NCI-H2029 (cell line): ENCODE data around the gene FOXN1.
"Not testable (repeated sequence)": the region's sequence is repeated elsewhere in the genome, so short reads cannot be mapped to it uniquely, and the experiment has no call there.

ENCODE experiments used
- DNase-seq: peaks from one replicate; lab custom pipeline; 2025; lab: John Stamatoyannopoulos, UW

Gene FOXN1

DNA sequence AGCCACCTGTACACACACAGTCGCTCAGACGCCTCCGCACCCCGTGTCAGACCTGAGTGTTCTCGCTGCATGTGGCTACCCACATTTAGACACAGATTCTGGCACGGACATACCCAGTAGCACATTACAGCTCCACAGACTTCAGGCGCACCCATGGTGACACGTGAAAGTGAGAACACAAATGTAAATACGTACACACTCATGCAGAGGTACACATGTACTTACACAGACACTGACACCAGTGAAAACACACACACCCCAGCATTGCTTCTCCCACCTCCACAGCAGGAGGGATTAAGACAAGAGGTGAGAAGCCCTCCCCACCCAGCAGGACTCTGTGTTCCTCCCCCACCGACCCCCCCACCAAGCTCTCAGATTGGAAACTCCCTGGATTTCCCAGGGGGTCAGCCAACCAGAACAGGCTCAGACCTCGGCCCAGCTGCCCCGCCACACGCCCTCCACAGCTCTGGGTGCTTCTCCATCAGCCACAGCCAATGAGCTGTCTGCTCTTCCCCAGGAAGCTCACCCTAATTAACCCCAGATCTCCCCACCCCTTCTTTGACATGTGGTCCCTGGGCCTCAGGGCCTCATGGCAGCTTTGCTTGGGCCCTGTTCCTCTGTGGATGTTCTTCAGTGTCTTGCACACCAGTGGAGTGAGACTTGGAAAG, 5.3 kb upstream of the FOXN1 start:
- DNase-seq = no peak

- DNase-seq = no peak
Measured at GRCh38 chr17:28501421-28502284, 4.5 kb upstream of the FOXN1 start.

DNA sequence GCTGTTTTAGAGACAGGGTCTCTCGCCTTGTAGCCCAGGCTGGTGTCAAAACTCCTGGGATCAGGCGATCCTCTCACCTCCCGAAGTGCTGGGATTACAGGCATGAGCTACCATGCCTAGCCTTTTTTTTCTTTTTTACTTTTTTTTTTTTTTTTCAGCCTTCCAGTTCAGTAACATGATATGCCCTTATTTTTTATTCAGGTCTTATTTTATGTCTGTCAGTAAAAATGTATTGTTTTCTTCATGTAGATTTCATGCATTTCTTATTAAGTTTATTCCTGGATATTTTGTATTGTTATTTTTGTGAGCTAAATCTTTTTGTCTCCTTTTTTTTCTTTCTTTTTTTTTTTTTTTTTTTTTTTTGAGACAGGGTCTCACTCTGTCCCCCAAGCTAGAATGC, 2.7 kb upstream of the FOXN1 start:
- DNase-seq = no peak

DNA sequence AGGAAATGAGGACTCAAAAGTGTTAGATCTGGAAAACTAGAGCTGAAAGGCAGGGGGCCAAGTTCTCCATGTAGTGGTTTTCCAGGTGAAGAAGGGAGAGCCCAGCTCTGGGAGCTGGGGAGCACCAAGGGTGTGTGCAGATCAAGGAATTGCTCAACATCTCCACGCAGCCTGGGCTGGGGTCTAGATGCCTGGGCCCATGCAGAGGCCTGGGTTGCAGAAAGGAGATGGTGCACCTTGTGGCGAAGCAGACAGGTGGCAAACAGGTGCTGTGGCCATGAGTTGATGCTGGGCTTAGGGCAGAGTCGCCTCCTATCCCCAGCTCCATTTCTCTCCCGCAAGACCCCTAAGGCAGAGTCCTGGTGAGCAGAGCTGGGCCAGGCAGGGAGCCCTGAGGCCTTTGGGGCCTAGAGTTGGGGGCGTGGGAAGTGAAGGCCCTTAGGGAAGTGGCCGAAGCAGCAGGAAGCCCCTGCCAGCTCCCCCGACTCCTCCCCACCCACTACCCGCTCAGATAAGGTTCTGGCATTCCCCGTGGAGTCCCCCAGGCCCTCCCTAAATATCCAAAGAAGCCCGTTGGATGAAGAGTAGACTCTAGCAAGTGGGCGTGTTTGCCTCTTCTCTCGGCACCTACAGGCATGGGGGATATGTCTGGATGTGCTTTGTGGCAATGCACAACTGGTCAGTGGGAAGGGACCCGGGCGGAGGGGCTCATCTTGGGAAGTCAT, 777 bp downstream of the FOXN1 start:
- DNase-seq = no peak

GRCh38 chr17:28507567-28508203, 1.5 kb downstream of the FOXN1 start:
- no peak for DNase-seq

DNA sequence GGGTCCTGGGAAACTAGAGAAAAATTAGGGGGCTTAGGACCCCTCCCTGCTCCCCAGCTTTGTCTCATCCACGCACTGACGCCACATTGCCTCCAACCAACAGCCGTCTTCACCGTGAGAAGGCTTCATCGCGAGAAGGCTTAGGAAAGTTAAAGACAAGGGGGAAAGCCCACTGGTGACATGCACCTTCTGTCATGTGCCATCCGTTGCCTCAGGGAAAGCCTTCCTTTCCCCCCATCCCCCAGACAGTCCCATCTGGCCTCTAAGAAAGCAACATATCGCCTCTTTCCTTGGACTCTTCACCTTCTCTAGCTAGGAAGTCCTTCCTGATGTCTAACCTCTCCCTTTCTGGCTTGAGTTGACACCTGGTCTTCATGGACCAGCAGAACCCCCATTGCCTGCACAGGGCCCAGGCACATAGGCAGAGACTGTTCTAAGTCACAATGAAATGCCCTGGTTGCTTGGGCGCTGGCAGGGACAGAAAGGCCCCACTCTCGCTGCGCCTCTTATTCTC, 2.1 kb downstream of the FOXN1 start:
- DNase-seq = no peak

DNA sequence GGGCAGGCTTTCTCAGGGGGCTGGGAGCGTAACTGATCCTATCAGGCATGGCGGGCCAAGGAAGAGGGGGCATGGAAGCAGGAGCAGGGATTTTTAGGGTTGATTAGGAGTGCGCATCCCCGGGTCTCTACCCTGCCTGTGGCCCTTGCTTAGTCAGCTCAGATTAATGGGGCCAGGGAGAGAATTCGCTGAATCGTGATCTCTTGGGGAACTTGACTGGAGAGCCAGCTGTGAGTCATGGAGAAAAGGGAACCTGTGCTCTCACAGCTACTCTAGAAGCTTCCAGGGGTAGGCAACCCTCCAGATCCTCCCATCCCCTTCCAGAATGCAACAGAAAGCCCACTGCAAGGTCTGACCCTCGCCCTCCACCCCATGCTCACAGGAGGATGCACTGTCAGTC, 3.6 kb downstream of the FOXN1 start:
- DNase-seq = no peak

DNA sequence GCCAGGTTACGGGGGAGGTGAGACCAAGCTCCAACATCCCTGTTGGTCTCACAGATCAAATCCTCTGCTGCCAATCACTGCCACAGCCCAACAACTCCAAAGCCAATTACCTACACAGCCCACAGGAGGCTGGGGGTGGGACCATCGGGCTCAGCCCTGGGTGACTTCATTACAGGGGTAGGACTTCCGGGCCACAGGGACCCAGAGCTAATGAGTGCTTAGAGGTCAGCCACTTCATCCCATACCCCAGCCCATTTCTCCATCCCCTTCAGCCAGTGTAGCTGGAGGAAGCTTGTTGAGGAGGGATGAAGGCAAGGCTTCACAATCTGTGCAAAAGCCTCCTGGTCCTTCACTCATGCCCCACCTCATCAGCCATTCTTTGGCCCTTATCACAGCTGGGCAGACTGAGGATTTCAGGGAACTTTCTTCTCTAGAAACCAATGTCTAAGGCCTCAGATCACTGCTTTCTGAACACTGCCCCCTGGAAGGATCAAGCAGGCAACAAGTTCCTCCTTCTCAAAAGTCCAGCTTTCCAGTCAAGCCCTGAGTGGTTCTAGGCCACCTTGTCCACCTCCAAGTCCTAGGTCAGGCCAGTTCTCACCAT, 5.8 kb downstream of the FOXN1 start:
- no peak for DNase-seq

GRCh38 chr17:28513476-28513875, 7.3 kb downstream of the FOXN1 start:
- DNase-seq = no peak

DNA sequence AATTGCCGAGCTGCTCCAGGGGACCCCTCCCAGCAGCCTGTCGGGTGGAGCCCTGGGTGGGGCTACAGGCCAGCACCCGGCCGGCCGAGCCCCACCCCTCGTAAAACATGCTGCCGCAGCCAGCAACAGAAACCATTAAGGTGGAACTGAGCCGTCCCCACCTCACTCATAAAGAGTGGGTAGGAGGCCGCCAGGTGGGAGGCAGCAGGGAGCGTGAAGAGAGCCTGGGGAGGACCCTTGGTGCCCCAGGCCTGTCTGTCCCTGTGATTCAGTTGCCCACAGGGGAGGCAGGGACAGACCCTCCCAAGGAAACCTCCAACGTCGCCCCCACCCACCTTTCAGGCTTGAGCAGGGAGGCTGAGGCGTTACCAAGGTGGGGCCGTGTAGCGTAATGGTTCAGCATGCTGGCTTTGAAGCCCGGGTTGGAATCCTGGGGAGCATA, 8.4 kb downstream of the FOXN1 start:
- DNase-seq = no peak

GRCh38 chr17:28515518-28515917, 9.4 kb downstream of the FOXN1 start:
- no peak for DNase-seq

- DNase-seq = no peak
Measured at GRCh38 chr17:28518132-28518531, 12.0 kb downstream of the FOXN1 start.

DNA sequence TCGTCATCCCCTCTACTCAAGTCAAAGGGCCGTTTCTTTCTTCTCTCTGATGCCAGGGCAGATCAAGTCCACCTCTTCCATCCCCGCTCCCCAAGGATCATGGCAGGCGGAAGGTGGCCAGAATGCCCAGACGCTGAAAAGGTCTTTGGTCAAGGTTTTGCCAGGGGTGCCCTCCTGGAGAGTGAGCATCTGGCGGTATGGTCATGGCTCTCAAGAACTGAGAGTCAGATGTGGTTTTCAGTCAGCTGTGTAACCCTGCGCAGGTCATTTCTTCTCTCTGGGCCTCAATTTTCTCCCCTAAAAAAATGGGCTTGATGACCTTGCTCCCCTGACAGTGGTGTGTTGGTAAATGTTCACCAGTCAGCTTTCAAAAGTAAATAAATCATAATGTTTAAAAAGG, 12.4 kb downstream of the FOXN1 start:
- DNase-seq = no peak

GRCh38 chr17:28519236-28519635, 13.1 kb downstream of the FOXN1 start:
- no peak for DNase-seq

- DNase-seq = no peak
Measured at GRCh38 chr17:28520687-28521086, 14.5 kb downstream of the FOXN1 start.

GRCh38 chr17:28521311-28522085, 15.3 kb downstream of the FOXN1 start:
- DNase-seq = no peak

GRCh38 chr17:28522281-28522680, 16.1 kb downstream of the FOXN1 start:
- not testable (repeated sequence) for DNase-seq

DNA sequence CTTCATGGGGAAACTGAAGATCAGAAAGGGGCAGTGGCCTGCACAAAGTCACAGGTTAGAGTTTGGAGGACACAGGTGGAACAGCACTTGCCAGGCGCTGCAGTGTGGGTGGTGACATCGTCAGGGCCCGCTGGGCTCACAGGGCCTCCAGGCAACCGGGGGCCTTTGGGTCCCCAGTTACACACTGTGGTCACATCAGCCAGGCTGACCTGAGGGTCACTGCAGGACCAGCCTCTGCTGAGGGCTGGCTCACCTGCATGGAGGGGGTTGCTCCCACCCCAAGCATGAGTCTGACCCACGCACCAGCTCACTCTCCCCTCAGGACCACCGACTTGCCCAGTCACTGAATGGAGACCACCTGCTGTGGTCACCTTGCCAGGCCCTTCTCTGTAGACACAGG, 17.0 kb downstream of the FOXN1 start:
- DNase-seq = no peak

- DNase-seq = no peak
Measured at GRCh38 chr17:28523876-28524275, 17.7 kb downstream of the FOXN1 start.

DNA sequence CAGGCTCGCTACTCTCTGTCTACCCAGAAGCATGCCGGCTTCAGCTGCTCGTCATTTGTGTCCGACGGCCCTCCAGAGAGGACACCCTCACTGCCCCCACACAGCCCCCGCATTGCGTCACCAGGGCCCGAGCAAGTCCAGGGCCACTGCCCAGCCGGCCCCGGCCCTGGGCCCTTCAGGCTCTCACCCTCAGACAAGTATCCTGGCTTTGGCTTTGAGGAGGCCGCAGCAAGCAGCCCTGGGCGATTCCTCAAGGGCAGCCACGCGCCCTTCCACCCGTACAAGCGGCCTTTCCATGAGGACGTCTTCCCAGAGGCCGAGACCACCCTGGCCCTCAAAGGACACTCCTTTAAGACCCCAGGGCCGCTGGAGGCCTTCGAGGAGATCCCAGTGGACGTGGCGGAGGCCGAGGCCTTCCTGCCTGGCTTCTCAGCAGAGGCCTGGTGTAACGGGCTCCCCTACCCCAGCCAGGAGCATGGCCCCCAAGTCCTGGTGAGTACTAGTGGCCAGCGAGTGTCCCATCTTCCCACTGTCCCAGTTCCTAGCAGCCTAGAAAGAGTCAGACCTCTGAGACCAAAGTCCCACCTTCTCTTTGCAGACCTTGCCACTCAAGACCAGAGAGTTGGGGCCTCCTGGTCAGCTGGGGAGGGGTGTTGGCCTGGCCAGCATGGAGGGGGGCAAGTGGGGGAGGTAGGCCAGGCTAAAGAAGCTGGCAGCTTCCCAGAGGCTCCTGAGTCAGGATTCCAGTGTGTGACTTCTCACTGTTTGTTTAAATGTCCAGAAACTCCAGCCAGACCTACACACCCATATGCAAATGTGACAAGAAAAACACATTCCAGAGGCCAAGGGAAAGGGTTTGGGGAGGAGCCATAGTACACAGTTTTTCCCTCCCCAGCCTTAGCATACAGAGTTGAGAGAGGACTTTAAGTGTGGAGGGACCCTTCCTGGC, 18.6 kb downstream of the FOXN1 start:
- DNase-seq = no peak
